Measurements from ENCODE around the gene ADAP1.
"Not testable (repeated sequence)": the region's sequence is repeated elsewhere in the genome, so short reads cannot be mapped to it uniquely, and the experiment has no call there.

The ADAP1 gene

DNA sequence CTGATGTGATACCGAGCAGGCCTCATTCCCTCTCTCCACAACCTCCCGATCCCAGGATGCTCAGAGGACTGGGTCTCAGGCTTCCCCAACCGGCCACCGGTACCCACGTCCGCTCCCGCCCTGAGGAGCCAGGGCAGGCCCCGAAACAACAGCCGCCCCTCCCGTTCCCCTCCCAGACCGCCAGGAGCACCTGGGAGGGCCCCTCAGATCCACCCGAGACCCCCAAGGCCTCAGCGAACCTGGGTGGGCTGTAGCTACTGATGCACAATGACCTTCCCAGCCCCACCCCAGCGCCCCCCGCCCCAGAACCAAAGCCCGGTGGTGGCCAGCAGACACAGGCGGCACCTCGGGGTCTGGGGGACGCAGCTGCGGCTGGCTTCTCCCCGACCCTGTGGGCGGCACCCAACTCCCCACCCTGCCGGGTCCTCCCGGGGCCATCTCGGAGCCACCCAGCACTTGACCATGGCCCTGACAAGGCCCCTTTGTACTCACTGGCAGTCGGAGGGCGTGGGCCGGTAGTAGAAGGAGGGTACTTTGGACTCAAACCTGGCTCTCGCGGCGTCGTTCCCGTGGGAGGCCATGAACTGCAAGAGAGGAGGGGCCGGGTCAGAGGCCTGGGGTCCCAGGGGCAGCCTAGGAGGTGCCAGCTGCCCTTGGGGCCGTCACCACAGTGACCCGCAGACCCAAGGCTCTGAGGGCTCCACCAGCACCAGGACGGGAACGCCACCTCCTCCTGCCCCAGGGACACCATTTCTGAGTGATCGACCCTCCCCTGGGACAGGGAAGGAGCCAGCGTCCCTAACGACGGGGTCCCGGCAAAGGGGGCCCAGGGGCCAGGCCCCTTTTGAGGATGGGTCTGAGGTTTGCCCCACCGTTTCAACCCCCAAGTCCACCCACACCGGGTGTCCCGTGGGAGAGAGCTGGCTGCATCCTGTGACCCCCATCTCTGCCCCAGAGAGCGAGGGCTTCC lies 28.1 kb downstream of the ADAP1 start:
- Histone ChIP-seq H2AFZ (ENCODE audit: low read depth, low read length) (no peak overlapping the region), H3K27me3 (ENCODE audit: insufficient read depth, low read length, poor library complexity) (no peaks in the 10 kb centered on the region), H3K4me2 (ENCODE audit: insufficient read depth, low read length) (no peak overlapping the region), H3K4me3 (ENCODE audit: low read depth in 1 of 2, low read length in 2 of 2) (no peak overlapping the region), H4K20me1 (ENCODE audit: insufficient read depth, low read length) (no peaks in the 10 kb centered on the region), H3K79me2 (ENCODE audit: insufficient read depth, low read length) (no peaks in the 10 kb centered on the region), H3K4me1 (ENCODE audit: insufficient read depth, low read length) (peaks cover 20% of the 10 kb centered on the region), H3K27ac (ENCODE audit: low read length) (no peak overlapping the region), H3K9ac (ENCODE audit: low read depth, low read length) (no peak overlapping the region), H3K36me3 (ENCODE audit: insufficient read depth, low read length) (no peaks in the 10 kb centered on the region), H3K9me3 (ENCODE audit: insufficient read depth, low read length, severe bottlenecking) (no peaks in the 10 kb centered on the region)
- ATAC-seq (ENCODE audit: insufficient read depth, low read depth) (no peak), DNase-seq (no peak)
- TF ChIP-seq EZH2 (IDR thresholded peaks at IDR 0.05; ENCODE audit: borderline replicate concordance, low read depth, low read length, severe bottlenecking), result no peak
- TF ChIP-seq, protein P1, sequence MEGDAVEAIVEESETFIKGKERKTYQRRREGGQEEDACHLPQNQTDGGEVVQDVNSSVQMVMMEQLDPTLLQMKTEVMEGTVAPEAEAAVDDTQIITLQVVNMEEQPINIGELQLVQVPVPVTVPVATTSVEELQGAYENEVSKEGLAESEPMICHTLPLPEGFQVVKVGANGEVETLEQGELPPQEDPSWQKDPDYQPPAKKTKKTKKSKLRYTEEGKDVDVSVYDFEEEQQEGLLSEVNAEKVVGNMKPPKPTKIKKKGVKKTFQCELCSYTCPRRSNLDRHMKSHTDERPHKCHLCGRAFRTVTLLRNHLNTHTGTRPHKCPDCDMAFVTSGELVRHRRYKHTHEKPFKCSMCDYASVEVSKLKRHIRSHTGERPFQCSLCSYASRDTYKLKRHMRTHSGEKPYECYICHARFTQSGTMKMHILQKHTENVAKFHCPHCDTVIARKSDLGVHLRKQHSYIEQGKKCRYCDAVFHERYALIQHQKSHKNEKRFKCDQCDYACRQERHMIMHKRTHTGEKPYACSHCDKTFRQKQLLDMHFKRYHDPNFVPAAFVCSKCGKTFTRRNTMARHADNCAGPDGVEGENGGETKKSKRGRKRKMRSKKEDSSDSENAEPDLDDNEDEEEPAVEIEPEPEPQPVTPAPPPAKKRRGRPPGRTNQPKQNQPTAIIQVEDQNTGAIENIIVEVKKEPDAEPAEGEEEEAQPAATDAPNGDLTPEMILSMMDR (IDR thresholded peaks at IDR 0.05; ENCODE audit: borderline replicate concordance, extremely low read depth, low read length, poor library complexity, severe bottlenecking), result no peak

DNA sequence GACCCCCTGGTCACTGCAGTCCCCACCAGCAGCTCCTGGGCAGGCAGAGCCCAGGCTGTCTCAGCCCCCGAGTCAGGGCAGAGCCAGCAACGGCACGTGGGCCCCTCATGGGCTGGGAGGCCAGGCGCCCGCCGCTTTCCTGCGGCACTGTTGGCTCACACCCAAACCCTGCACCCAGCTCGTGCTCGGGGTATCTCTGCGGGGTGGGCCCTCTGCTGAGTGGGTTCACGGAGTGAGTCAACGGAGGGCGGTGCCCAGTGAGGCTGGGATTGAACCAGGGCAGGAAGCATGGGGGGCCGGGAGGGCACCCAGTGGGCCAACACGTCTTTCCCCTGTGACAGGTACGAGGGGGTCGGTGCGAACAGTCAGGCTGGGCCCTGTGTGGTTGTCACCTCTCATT lies 28.9 kb downstream of the ADAP1 start:
- H2AFZ ChIP-seq (ENCODE audit: low read depth, low read length), result no peak overlapping the region
- H3K9me3 ChIP-seq (ENCODE audit: insufficient read depth, low read length, severe bottlenecking), result no peaks in the 10 kb centered on the region
- H3K4me2 ChIP-seq (ENCODE audit: insufficient read depth, low read length), result no peak overlapping the region
- TF ChIP-seq, protein P1 (IDR thresholded peaks at IDR 0.05; ENCODE audit: borderline replicate concordance, extremely low read depth, low read length, poor library complexity, severe bottlenecking), result no peak
- no peak overlapping the region for H3K9ac ChIP-seq (ENCODE audit: low read depth, low read length)
- peaks cover 20% of the 10 kb centered on the region for H3K4me1 ChIP-seq (ENCODE audit: insufficient read depth, low read length)
- H3K36me3 ChIP-seq (ENCODE audit: insufficient read depth, low read length), result no peaks in the 10 kb centered on the region
- no peaks in the 10 kb centered on the region for H3K79me2 ChIP-seq (ENCODE audit: insufficient read depth, low read length)
- H3K27ac ChIP-seq (ENCODE audit: low read length), result no peak overlapping the region
- no peaks in the 10 kb centered on the region for H4K20me1 ChIP-seq (ENCODE audit: insufficient read depth, low read length)
- no peak overlapping the region for H3K4me3 ChIP-seq (ENCODE audit: low read depth in 1 of 2, low read length in 2 of 2)
- no peaks in the 10 kb centered on the region for H3K27me3 ChIP-seq (ENCODE audit: insufficient read depth, low read length, poor library complexity)
- peak; percentile 40 for DNase-seq
- ATAC-seq (ENCODE audit: insufficient read depth, low read depth), result no peak

DNA sequence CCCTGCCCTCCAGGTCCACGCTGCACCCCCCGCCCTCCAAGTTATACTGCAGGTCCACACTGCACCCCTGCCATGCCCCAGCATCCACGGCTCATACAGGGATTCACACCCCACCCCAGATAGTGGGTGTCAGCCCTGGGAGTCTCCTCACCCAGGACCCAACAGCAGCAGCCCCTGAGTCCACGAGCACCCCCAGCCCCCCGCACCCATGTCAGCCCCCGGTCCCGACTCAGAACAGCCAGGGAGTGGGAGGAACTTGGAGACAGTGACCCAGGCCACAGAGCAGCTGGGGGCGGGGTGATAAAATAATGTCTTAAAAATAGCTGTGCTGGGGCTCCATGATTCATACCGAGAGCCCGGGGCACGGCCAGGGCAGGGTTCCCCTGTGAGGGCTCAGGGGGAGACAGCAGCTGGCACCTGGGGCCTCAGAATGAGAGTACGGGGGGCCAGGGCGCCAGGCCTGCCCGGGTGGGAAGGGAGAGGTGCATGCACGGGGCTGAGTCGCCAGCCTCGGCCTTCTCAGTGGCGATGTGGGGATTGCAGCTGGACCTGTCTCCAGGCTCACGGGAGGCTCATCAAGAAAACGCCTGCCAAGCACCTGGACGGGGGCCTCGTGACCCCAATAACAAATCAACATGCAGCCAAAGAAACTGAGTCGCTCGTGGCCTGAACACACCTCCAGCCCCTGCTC lies 29.8 kb downstream of the ADAP1 start:
- Histone ChIP-seq H3K36me3 (ENCODE audit: insufficient read depth, low read length) (no peaks in the 10 kb centered on the region), H3K27me3 (ENCODE audit: insufficient read depth, low read length, poor library complexity) (no peaks in the 10 kb centered on the region), H4K20me1 (ENCODE audit: insufficient read depth, low read length) (no peaks in the 10 kb centered on the region), H2AFZ (ENCODE audit: low read depth, low read length) (no peak overlapping the region), H3K9ac (ENCODE audit: low read depth, low read length) (no peak overlapping the region), H3K4me3 (ENCODE audit: low read depth in 1 of 2, low read length in 2 of 2) (no peak overlapping the region), H3K4me1 (ENCODE audit: insufficient read depth, low read length) (peaks cover 20% of the 10 kb centered on the region), H3K9me3 (ENCODE audit: insufficient read depth, low read length, severe bottlenecking) (no peaks in the 10 kb centered on the region), H3K79me2 (ENCODE audit: insufficient read depth, low read length) (no peaks in the 10 kb centered on the region), H3K27ac (ENCODE audit: low read length) (no peak overlapping the region), H3K4me2 (ENCODE audit: insufficient read depth, low read length) (no peak overlapping the region)
- ATAC-seq (ENCODE audit: insufficient read depth, low read depth), result no peak
- no peak for TF ChIP-seq EZH2 (IDR thresholded peaks at IDR 0.05; ENCODE audit: borderline replicate concordance, low read depth, low read length, severe bottlenecking)
- TF ChIP-seq, protein P1 (IDR thresholded peaks at IDR 0.05; ENCODE audit: borderline replicate concordance, extremely low read depth, low read length, poor library complexity, severe bottlenecking), result no peak
- no peak for DNase-seq

DNA sequence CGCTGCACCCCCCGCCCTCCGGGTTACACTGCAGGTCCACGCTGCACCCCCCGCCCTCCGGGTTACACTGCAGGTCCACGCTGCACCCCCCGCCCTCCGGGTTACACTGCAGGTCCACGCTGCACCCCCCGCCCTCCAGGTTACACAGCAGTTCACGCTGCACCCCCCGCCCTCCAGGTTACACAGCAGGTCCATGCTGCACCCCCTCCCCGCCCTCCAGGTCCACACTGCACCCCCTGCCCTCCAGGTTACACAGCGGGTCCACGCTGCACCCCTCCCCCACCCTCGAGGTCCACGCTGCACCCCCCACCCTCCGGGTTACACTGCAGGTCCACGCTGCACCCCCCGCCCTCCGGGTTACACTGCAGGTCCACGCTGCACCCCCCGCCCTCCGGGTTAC lies 30.4 kb downstream of the ADAP1 start:
- H3K9me3 ChIP-seq (ENCODE audit: insufficient read depth, low read length, severe bottlenecking); DNase-seq; H4K20me1 ChIP-seq (ENCODE audit: insufficient read depth, low read length); H3K36me3 ChIP-seq (ENCODE audit: insufficient read depth, low read length); H2AFZ ChIP-seq (ENCODE audit: low read depth, low read length); H3K9ac ChIP-seq (ENCODE audit: low read depth, low read length); H3K79me2 ChIP-seq (ENCODE audit: insufficient read depth, low read length); H3K27me3 ChIP-seq (ENCODE audit: insufficient read depth, low read length, poor library complexity); H3K27ac ChIP-seq (ENCODE audit: low read length); ATAC-seq (ENCODE audit: insufficient read depth, low read depth); H3K4me3 ChIP-seq (ENCODE audit: low read depth in 1 of 2, low read length in 2 of 2): not testable (repeated sequence)
- Histone ChIP-seq H3K4me2 (ENCODE audit: insufficient read depth, low read length) (0 out of 2 replicates have a peak overlapping the region, but pooled peaks have one; percentile 73), H3K4me1 (ENCODE audit: insufficient read depth, low read length) (peaks cover 20% of the 10 kb centered on the region)

Measured in DND-41 (cell line).